GM19395 (cell line): ENCODE measurements around the gene RAB1B.
A peak's percentile ranks its signal among the peaks of the same experiment; 100 is the strongest.
"Not testable (repeated sequence)": the region's sequence is repeated elsewhere in the genome, so short reads cannot be mapped to it uniquely, and the experiment has no call there.

Experiments
- ATAC-seq: cut with Tn5 transposase; IDR thresholded peaks from one replicate; pipeline ENCODE4 v1.9.1; 2021; ENCODE audit warnings: mild to moderate bottlenecking, moderate library complexity; ENCODE audit not compliant: unreplicated experiment

Gene RAB1B

DNA sequence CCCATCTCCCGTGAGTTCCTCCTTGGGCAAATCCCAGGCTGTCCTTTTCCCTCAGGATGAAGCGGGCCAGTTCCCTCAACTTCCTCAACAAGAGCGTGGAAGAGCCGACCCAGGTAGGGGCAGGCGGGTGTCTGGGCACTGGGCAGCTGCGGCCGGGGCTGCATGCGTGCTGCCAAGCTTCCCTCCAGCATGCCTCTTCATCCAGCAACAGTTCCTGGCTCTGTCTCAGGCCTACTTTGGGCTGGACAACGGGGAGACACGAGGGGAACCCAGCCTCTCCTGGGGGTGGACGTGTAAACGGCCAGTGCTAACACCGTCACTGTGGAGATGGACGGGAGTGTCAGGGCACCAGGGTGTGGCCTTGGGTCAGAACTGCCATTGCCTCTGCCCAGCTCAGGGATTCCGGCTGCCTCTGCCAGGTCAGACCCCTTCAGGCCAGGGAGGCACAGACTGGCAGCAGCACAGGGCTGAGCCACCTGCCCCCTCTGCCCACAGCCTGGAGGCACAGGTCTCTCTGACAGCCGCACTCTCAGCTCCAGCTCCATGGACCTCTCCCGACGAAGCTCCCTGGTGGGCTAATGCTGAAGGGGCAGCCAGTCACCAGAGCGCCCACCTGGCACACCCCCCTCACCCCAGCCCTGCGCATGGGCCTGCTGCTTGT lies 1.9 kb upstream of the RAB1B start:
- ATAC-seq: no peak

DNA sequence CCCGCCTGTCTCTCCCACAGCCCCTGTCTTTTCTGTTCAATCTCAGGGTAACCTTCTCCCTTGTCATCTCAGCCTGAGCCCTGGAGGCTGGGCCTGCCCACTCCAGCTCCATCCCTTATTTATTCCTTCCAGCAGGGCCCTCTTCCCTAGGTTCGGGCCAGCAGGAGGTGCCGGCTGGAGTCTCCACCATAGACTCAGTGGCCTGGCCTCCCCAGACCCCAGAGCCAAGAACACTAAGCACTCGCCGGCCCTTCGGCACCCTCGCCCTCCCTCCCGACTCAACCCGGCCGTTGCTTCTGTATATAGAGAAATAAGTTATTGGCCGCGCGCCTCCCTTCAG lies 1.4 kb upstream of the RAB1B start:
- no peak for ATAC-seq

DNA sequence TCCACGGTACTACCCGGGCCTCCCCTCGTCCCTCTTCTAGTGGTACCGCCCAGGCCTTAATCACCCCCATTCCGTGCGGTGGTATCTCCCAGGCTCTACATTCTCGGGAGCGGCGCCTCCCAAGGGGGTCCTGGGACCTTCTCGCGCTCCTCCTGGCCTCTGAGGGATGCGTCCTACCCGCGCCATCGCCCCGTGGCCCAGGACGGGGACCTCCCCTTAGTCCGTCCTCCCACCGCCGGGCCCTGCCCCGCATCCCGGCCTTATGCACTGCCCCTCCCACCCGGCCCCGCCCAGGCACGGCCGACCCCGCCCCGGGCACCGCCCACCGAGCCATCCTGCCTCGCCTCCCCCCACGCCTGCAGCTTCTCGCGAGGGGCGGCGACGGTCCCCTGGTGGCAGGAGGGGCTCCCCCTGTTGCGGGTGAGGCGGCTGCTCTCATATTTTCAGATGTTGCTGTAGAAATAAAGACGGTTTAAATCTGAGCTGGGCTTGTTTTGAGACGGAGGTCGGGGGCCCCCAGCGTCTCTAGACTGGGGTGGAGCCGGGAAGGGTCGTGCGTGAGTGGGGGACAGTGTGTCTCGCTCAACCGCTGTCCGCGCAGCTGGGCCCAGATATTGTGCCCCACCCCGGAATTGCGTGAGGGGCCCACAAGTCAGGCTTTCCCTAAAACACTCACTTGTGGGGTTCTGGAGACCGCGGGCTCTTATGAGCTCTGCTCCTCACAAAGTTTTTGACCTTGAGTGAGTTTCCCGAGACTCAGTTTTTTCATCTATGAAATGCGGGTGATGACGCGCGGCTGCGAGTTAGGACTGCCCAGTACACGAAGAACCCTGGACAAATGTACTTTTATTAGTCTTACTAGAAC lies 828 bp upstream of the RAB1B start:
- peak; percentile 44 for ATAC-seq

DNA sequence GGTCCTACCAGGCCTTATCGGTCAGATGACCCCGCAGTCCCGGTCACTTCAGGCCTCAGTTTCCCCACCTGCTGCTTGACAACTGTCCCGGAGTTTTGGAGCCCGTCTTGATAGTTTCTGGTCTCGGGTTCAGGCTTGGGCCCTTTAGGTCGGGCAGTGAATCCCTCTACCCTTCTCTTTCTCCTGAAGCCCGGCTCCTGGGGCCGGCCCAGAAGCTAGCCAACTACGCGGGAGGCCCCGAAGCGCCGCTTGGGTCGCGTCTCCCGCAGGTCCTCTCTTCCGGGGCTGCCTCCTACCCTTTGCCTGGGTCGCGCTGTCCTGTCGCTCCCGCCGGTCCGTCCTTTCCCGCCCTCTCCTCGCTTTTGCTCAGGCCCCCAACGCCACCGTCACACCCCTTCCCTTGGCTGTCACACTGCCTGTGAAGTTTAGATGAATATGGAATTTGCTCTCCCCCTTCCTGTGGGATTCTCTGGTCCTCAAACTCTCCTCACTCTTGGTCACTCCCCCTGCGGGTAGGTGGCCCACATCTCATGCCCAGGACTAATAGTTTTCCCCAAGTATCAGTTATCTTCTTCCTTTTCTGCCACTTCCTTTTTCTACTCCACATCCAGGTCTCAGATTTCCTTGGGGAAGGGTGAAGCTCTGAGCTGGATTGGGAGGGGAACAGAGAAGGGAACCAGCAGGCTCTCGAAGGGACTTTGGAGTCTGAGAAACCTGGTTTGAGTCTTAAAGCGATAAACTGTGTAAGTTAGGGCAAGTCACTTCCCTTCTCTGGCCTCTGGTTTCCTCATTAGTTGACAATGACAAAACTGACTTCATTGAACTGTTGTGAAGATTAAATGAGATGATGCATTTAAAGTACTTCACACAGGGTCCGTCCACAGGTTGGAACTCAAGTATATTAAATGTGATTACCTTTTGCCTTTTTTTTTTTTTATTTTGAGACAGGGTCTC lies 790 bp downstream of the RAB1B start:
- no peak for ATAC-seq

DNA sequence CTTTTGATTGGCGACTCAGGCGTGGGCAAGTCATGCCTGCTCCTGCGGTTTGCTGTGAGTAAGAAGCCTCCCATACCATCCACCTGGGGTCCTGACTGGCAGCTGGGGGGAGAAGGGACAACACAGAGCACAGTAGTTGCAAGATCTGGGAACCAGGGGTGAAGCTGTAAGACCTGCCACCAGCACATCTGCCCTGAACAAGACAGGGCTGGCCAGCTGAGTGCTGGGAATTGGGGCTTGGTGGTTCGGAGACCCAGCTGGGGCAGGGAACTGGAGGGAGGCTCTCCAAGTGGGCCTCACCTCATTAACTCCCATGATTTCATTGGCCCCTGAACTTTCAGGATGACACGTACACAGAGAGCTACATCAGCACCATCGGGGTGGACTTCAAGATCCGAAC lies 3.4 kb downstream of the RAB1B start:
- no peak for ATAC-seq

DNA sequence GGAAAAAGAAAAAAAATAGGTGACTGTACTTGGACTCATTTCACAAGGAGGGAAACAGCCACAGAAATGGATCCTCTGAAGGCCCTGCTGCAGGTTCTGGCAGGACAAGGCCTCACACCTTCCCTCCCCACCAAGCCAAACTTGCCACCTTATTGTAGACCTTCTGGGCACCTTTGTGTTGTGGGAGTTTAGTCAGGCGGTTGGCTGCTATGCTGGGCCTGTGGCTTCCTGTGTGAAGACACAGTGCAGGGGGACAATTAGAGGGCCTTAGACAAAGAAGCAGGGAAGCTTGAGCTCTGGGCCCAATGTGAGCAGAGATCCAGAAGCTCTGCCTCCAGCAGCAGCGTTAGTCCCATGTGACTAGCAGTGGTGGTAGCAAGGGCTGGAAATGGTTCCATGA lies 4.2 kb downstream of the RAB1B start:
- ATAC-seq: no peak

DNA sequence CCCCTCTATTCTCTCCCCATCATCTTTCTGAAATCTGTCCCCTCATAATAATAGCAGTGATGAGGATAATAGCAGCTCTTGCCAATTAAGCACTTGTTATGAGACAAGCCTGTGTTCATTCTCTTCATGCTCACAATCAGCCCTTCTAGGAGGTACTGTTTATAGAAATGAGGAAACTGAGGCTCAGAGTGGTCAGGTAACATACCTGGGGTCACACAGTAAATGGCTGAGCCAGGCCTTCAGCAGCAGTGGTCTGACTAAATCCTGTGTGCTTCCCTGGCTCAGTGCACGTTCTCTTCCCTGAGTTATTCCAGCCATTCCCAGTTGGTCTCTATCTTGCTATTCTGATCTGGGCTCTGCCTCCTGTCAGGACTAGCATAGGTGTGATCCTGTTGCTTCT lies 5.8 kb downstream of the RAB1B start:
- no peak for ATAC-seq

DNA sequence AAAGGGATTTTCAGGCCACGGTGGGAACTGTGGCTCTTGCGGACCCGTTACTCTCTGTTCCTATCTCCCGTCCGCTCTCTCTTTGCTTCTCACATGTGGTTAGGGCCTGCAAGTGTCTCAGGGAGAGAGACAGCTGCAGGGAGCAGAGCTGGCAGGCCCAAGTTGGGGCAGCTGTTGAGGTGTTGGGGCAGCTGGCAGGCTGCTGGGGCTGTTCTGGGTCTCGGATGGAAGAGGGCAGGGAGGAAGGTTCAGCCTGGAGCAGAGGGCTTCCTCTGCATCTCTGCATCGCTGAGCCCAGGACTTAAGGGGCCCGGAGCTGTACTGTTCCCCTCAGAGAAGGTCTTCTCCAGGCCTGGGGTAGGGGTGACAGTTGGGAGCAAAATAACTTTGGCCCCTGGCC lies 7.0 kb downstream of the RAB1B start:
- ATAC-seq: no peak

DNA sequence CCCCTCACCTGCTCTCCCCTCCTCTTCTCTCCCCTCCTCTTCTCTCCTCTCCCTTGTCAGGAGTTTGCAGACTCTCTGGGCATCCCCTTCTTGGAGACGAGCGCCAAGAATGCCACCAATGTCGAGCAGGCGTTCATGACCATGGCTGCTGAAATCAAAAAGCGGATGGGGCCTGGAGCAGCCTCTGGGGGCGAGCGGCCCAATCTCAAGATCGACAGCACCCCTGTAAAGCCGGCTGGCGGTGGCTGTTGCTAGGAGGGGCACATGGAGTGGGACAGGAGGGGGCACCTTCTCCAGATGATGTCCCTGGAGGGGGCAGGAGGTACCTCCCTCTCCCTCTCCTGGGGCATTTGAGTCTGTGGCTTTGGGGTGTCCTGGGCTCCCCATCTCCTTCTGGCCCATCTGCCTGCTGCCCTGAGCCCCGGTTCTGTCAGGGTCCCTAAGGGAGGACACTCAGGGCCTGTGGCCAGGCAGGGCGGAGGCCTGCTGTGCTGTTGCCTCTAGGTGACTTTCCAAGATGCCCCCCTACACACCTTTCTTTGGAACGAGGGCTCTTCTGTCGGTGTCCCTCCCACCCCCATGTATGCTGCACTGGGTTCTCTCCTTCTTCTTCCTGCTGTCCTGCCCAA lies 7.7 kb downstream of the RAB1B start:
- no peak for ATAC-seq

DNA sequence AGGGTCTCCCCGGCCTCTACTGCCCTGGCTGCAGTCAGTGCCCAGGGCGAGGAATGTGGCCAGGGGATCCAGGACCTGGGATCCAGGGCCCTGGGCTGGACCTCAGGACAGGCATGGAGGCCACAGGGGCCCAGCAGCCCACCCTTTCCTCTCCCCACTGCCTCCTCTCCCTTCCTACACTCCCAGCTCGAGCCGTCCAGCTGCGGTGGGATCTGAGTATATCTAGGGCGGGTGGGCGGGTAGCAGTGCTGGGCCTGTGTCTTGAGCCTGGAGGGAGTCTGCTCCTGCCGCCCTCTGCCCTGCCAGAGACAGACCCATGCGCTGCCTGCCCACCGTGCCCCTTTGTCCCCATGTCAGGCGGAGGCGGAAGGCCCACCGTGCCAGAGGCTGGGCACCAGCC lies 8.2 kb downstream of the RAB1B start:
- ATAC-seq: not testable (repeated sequence)

DNA sequence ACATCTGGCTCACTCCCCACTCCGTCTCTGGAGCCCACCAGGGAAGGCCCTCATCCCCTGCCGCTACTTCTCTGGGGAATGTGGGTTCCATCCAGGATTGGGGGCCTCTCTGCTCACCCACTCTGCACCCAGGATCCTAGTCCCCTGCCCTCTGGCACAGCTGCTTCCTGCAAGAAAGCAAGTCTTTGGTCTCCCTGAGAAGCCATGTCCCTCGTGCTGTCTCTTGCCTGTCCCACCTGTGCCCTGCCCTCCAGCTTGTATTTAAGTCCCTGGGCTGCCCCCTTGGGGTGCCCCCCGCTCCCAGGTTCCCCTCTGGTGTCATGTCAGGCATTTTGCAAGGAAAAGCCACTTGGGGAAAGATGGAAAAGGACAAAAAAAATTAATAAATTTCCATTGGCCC lies 8.6 kb downstream of the RAB1B start:
- not testable (repeated sequence) for ATAC-seq

DNA sequence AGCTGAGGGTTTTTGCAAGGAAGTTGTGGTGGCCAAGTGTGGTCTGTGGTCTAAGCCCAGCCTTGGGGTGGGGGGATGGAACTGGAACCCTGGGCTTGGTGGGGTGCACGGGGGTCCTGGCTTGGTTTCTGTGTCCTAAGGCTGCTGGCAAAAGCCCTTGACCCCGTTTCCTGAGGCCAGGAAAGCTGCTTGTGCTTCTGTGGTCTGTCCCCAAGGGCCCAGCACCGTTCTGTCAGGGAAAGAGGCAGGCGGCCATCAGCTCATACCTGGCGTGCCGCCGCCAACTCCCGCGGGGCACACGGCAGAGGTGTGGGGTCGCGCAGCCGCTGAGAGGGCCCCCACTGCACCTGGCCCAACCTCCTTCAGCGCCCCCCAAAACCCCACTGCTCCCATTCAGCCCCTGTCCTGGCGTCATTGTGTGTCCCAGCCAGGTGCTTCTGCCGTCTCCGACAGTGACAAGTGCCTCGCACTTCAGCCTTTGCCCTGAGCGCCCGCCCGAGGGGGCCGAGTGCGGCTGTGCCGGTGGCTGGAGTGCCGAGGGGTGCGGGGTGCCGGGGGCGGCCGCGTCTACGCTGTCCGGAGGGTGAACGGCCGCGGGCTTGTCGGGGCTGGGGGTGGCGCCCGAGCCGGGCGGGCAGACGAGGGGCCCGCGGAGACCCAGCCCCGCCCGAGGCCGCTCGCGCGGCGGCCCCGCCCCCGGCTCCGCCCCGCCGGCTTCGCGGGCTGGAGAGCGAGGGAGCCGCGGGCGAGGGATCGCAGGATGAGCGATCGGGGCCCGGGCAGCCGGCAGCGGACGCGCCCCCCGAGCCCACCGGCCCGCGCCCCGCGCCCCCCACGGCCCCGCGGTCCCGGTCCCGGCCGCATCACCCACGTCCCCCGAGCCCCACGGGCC lies 9.3 kb downstream of the RAB1B start, which contains the start of gene CNIH2:
Gene CNIH2, plus strand, starts transcription at position 705 of the 892 bp plus-strand sequence. CDS start 282 bp downstream, outside the sequence.
- ATAC-seq: no peak

DNA sequence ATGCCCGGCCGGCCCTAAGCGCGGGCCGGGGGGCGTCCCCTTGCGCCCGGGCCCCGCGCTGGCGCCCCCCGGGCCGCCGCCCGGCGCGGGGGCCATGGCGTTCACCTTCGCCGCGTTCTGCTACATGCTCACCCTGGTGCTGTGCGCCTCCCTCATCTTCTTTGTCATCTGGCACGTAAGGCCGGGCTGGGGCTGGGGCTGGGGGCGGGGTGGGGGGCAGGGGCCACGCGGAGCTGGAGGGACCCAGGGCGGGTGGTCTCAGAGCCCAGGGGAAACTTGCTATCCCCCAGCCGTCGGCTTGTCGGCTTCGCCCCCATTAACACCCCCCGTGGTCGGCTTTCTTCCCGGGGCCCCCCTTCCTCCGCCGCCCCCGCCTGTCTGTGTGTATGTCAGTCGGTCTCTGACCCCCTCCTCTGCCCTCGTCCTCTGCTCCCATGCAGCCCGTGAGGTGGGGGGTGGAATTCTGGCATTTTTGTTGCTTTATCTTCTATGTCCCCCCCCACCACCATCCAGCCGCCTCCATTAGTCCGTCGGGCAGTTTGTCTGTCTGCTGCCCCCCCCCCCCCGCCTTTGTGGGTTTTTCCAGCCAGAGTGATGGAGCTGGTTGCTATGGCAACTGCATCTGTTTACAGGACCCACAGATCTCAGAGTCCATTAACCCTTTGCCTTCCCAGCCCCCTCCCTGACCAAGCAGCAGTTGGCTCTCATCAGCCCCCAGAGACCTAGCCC lies 10.1 kb downstream of the RAB1B start:
- no peak for ATAC-seq

DNA sequence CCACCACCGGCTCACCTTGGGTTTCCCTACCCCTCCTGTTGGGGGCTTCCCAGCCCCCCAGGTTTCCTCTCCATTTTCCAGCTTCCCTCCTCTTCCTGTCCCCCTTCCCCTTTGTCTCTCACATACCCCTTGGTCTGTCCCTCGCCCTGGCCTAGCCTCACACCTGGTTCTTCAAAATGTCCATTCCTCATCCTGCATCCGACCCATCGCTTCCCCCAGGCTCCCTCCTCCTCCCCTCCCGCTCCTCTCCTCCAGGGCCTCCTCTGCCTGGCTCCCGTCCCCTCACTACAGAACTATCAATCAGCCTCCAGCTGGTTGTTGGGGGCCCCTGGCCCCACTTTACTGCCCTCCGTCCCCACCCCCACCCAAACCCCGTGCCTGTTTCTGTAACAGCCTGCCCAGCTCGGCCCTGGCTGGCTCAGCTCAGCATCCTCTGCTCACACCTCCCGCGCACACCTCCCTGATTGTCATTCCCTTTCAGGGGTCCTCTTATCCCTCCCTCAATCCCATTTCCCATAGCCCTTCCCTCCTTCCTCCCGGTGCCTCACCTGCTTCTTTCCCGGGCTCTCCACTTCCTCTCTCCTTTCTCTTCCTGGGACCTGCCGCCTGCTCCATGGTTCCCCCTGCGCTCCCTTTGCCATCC lies 10.8 kb downstream of the RAB1B start:
- ATAC-seq: no peak

DNA sequence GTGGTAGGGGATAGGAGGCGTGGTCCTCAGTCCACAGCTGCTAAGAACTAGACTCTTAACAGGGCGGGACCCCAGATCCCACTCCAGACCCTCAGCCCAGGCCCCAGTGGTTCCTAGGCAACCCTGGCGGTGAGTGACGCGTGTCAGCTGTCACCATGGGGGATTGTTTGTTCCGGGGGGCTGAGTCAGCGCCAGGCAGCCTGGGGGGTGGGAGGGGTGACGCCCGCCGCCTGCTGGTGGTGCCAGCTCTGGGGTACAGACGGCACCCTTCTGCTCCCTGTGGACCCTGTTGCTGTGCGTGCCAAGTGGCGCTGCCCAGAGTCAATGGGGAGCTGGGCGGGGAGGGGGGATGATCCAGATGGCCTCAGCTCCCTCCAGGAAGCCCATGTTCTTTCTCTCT lies 12.0 kb downstream of the RAB1B start:
- no peak for ATAC-seq

DNA sequence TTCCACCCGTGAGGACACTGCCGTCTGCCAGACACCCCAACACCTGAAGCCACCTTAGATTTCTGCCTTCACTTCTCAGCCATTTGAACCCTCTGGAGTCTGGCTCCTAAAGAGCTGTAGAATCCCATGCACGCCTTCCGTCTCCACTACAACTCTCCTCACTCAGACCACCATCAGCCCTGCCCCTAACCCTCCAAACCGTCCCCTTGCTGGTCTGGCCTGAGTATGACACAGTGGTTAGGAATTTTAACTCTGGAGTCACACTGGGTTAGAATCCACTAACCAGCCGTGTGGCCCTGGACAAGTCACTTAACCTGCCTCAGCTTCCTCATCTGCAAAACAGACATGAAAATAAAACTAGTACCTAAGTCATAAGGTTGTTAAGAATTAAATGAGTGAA lies 12.6 kb downstream of the RAB1B start:
- no peak for ATAC-seq

DNA sequence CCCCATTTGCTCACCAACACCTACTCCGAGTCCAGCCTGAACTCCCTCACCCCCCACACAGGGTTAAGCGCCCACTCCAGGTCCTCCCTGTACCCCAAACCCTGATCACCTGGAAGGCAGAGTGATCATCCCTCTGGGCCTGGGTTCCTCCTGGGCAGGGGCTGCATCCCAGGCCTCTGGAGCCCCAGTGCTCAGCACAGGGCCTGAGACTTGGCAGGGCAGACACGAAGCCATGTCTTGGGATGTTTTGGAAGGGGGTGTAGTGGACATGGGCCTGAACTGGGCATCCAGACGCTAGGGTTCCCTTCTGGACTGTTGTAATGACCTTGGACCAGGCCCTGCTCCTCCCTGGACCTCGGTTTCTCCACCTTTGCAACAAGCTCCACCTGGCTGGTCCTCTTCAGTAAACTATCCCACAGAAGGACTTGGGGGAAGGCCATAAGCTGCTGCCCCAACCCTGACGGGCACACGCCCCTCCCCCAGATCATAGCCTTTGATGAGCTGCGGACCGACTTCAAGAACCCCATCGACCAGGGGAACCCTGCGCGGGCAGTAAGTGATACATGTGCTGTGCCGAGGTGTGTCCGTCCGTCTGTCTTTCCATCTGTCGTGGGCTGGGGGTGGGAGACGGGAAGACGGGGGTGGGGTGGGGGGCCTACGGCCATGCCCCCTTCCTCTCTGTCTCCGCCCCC lies 13.5 kb downstream of the RAB1B start:
- no peak for ATAC-seq
